ENCODE data around the gene GRIN1. TPM values are rescaled to one million over a fixed set of nuclear protein-coding genes. Genes with fewer than 3 reads are reported as not detected.

The GRIN1 gene
- total and polyA plus RNA-seq, 2 of the 13 experiments (the other 11 are each of a cell fraction or from before 2014, with no cell fraction given), result 0.13 TPM; not detected in 1

DNA sequence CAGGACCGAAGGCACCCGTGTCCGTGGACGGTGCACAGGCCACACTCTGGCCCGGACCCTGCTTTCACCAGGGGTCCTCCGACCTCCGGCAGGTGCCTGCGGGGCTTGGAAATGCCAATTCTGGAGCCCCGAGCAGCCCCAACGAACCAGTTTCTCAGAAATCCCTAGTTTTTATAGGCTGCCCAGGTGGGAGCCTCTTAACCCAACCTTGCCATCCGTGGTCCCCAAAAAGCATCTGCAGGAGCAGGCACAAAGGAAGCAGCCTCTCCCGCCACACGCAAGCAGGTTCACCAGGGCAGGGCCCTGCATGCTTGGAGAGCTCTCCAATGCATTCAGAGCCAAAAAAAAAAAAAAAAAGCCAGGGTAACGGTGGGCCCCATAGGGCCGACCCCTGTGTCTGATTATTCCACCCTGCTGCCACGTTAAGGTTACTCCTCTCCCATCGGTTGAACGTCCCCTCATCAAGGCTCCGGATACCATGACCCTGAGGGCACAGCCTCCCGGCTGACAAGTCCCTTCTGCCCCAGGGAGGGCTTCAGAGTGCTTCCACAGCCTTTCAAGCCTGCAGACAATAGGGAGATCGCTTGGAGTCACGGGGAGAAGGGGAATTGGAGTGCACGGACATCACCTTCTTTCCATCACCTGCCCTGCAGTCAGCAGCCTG is 62.4 kb downstream of the GRIN1 start (continued):
- TF ChIP-seq PITX1 (CRISPR knock-in tag; IDR thresholded peaks at IDR 0.05) (no peak; the same call in 1 of the 2 replicates), TBP (CRISPR knock-in tag; IDR thresholded peaks at IDR 0.05) (no peak), REXO4 (CRISPR knock-in tag; IDR thresholded peaks at IDR 0.05; ENCODE audit: borderline replicate concordance) (no peak), BORCS8-MEF2B (CRISPR knock-in tag; IDR thresholded peaks at IDR 0.05) (no peak), ZSCAN20 (CRISPR knock-in tag; IDR thresholded peaks at IDR 0.05; ENCODE audit: borderline replicate concordance) (no peak), ZBTB38 (CRISPR knock-in tag; IDR thresholded peaks at IDR 0.05) (no peak; the same call in 1 of the 2 replicates), HDAC1 (CRISPR knock-in tag; IDR thresholded peaks at IDR 0.05) (0 out of 2 replicates have a peak, but pooled peaks have one; percentile 28), ELF3 (CRISPR knock-in tag; IDR thresholded peaks at IDR 0.05) (no peak), KLF9 (CRISPR knock-in tag; IDR thresholded peaks at IDR 0.05; ENCODE audit: low read depth) (no peak), CBX5 (CRISPR knock-in tag; IDR thresholded peaks at IDR 0.05; ENCODE audit: borderline replicate concordance) (no peak), ZNF775 (CRISPR knock-in tag; IDR thresholded peaks at IDR 0.05; ENCODE audit: borderline replicate concordance) (no peak)
- TF ChIP-seq, protein P1, sequence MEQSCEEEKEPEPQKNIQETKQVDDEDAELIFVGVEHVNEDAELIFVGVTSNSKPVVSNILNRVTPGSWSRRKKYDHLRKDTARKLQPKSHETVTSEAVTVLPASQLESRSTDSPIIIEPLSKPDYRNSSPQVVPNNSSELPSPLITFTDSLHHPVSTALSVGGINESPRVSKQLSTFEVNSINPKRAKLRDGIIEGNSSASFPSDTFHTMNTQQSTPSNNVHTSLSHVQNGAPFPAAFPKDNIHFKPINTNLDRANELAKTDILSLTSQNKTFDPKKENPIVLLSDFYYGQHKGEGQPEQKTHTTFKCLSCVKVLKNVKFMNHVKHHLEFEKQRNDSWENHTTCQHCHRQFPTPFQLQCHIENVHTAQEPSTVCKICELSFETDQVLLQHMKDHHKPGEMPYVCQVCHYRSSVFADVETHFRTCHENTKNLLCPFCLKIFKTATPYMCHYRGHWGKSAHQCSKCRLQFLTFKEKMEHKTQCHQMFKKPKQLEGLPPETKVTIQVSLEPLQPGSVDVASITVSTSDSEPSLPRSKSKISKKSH (CRISPR knock-in tag; IDR thresholded peaks at IDR 0.05; ENCODE audit: borderline replicate concordance), result 0 out of 2 replicates have a peak, but pooled peaks have one; percentile 8
- TF ChIP-seq, protein P2, sequence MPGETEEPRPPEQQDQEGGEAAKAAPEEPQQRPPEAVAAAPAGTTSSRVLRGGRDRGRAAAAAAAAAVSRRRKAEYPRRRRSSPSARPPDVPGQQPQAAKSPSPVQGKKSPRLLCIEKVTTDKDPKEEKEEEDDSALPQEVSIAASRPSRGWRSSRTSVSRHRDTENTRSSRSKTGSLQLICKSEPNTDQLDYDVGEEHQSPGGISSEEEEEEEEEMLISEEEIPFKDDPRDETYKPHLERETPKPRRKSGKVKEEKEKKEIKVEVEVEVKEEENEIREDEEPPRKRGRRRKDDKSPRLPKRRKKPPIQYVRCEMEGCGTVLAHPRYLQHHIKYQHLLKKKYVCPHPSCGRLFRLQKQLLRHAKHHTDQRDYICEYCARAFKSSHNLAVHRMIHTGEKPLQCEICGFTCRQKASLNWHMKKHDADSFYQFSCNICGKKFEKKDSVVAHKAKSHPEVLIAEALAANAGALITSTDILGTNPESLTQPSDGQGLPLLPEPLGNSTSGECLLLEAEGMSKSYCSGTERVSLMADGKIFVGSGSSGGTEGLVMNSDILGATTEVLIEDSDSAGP (CRISPR knock-in tag; IDR thresholded peaks at IDR 0.05; ENCODE audit: borderline replicate concordance), result peak; percentile 1; the same call in 1 of the 2 replicates
- TF ChIP-seq, protein P3, sequence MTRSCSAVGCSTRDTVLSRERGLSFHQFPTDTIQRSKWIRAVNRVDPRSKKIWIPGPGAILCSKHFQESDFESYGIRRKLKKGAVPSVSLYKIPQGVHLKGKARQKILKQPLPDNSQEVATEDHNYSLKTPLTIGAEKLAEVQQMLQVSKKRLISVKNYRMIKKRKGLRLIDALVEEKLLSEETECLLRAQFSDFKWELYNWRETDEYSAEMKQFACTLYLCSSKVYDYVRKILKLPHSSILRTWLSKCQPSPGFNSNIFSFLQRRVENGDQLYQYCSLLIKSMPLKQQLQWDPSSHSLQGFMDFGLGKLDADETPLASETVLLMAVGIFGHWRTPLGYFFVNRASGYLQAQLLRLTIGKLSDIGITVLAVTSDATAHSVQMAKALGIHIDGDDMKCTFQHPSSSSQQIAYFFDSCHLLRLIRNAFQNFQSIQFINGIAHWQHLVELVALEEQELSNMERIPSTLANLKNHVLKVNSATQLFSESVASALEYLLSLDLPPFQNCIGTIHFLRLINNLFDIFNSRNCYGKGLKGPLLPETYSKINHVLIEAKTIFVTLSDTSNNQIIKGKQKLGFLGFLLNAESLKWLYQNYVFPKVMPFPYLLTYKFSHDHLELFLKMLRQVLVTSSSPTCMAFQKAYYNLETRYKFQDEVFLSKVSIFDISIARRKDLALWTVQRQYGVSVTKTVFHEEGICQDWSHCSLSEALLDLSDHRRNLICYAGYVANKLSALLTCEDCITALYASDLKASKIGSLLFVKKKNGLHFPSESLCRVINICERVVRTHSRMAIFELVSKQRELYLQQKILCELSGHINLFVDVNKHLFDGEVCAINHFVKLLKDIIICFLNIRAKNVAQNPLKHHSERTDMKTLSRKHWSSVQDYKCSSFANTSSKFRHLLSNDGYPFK (CRISPR knock-in tag; IDR thresholded peaks at IDR 0.05; ENCODE audit: borderline replicate concordance), result peak; percentile 80
- TF ChIP-seq, protein P4, sequence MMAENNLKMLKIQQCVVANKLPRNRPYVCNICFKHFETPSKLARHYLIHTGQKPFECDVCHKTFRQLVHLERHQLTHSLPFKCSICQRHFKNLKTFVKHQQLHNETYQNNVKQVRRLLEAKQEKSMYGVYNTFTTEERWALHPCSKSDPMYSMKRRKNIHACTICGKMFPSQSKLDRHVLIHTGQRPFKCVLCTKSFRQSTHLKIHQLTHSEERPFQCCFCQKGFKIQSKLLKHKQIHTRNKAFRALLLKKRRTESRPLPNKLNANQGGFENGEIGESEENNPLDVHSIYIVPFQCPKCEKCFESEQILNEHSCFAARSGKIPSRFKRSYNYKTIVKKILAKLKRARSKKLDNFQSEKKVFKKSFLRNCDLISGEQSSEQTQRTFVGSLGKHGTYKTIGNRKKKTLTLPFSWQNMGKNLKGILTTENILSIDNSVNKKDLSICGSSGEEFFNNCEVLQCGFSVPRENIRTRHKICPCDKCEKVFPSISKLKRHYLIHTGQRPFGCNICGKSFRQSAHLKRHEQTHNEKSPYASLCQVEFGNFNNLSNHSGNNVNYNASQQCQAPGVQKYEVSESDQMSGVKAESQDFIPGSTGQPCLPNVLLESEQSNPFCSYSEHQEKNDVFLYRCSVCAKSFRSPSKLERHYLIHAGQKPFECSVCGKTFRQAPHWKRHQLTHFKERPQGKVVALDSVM (CRISPR knock-in tag; IDR thresholded peaks at IDR 0.05), result no peak

All from HepG2 (cell line).